Superior temporal gyrus (tissue), 1 donor: ENCODE data around the gene ANO2.
"Not testable (repeated sequence)": the region's sequence is repeated elsewhere in the genome, so short reads cannot be mapped to it uniquely, and the experiment has no call there.

Source experiments
- DNase-seq: peaks from one replicate; pipeline ENCODE4 v3.0.0-alpha.2; 2016; ENCODE audit errors: extremely low spot score

ANO2 gene

GRCh38 chr12:5818877-5819276 is 126.2 kb downstream of the ANO2 start:
- not testable (repeated sequence) for DNase-seq

DNA sequence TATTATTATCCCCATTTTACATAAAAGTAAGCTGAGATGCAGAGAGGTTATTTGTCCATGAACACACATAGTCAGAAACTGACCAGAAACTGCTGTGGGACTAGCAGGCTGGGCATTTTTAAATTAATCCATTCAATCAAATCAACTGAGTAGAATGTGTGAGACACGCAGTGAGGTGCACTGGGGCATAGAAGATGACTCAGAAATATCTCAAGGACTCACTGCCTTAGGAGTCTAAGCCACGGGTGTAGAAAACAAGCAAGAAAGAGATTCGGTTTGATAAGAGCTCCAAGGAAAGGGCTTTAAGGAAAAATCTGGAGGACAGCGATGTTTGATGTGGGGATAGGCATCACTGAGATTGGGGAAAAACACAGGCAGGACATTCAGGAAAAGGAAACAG is 127.8 kb downstream of the ANO2 start:
- DNase-seq, result no peak

GRCh38 chr12:5809586-5809985 is 135.5 kb downstream of the ANO2 start:
- DNase-seq, result no peak

DNA sequence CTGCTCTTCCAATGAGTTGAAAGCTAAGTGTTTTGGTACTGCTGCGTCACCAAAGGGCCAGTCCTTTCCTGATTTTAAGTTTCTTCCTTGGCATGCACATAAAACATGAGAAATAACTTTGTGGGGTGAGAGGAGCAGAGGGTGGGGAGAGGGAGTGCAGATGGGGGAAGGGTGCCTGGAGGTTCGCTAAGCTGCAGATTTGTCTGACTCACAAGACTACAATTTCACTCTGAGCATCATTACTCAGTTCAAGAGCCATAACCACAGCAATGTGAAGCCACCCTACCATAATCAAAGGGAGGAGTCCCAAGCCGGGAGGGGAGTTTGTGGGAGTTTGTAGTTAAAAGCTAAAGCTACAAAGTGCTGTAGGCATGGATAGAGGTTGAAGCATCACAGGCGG is 136.1 kb downstream of the ANO2 start:
- DNase-seq, result no peak

- DNase-seq, result no peak
Measured at GRCh38 chr12:5807514-5808219, 137.4 kb downstream of the ANO2 start.

- no peak for DNase-seq
Measured at GRCh38 chr12:5807090-5807414, 138.0 kb downstream of the ANO2 start.

- no peak for DNase-seq
Measured at GRCh38 chr12:5806371-5807089, 138.5 kb downstream of the ANO2 start.

- no peak for DNase-seq
Measured at GRCh38 chr12:5803532-5803931, 141.5 kb downstream of the ANO2 start.

- DNase-seq, result no peak
Measured at GRCh38 chr12:5798242-5799015, 146.6 kb downstream of the ANO2 start.

- DNase-seq, result no peak
Measured at GRCh38 chr12:5797661-5798060, 147.4 kb downstream of the ANO2 start.

- DNase-seq, result no peak
Measured at GRCh38 chr12:5796959-5797225, 148.2 kb downstream of the ANO2 start.

DNA sequence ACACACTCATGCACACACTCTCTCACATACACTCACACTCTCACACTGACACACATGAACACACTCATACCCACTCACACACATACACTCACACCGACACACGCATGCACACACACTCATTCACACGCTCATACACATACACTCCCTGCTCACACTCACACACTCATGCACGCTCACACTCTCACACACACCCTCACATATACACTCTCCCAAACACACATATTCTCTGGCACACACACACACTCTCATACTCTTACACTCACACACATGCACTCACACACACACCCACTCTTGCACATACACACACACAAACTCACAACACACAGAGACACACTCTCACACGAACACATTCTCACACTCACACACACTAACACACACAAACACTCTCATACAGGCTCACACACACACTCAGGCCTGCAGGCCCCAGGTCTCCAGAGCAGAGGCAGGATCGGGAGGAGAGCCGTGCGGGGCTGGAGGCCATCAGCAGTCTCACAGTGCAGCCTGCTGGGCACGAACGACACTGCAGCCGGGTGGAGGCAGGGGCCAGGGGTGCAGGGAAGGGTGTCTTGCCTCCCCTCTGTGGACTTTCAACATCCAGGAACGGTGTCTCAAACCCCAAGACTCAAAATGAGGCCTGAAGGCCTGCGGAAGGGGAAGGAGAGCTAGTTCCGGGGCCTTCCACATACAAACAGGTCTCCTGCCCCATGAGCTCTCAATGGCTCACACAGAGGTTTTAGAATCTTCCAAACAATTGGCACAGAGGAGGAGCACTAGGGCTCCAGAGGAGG is 148.7 kb downstream of the ANO2 start:
- DNase-seq, result no peak

- DNase-seq, result no peak
Measured at GRCh38 chr12:5794156-5794555, 150.9 kb downstream of the ANO2 start.

GRCh38 chr12:5792343-5792742 is 152.7 kb downstream of the ANO2 start:
- DNase-seq, result no peak

- DNase-seq, result no peak
Measured at GRCh38 chr12:5789469-5789968, 155.5 kb downstream of the ANO2 start.

GRCh38 chr12:5787828-5788227 is 157.2 kb downstream of the ANO2 start:
- DNase-seq, result no peak

DNA sequence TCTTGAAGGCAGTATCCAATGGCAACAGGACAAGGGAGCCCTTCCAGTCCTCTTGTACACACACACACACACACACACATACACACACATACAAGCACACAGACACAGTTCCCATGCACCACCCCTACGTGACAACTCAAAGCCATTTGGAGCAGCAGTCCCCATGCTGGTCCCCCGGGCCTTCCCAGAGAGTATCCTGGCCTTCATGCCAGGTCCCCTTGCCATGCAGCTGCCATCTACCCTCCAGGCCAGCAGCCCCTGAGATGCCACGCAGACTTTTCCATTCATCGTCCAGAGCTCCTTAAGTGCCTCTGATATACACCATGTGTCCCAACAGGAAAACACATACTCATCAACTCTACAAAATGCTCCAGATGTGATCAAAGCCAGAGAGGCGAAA is 159.5 kb downstream of the ANO2 start:
- DNase-seq, result no peak

DNA sequence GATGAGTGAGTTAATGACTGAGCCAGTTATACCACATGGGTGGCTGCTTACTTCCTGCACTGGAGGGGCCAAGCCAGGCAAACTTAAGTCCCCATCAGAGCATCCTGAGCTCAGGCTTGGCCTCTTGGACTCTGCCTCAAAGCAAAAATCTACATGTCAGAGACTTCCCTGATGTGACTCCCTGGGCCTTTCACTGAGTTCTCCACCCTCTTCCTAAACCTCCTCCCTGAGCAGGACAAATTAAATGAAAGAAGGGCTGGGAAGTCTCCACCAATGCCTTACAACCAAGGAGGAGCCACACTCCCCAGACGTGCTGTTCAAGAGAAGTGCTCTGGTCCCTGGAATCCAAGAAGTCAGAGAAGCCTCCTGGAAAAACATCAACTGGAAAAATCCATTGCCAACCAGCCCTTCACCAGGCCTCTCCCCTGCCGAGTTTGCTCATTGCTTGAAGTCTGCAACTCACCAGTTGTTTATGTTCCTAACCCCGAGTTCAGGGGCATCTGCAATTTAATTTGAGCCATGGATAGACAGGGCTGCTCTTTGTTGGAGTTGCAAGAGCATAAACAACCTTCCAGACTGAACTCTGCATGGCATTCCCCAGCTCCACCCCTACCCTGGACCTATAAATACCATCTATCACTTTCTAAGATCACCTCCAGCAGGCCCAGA is 160.5 kb downstream of the ANO2 start:
- DNase-seq, result no peak

GRCh38 chr12:5783289-5783920 is 161.7 kb downstream of the ANO2 start:
- DNase-seq, result no peak

- no peak for DNase-seq
Measured at GRCh38 chr12:5780536-5780935, 164.5 kb downstream of the ANO2 start.

DNA sequence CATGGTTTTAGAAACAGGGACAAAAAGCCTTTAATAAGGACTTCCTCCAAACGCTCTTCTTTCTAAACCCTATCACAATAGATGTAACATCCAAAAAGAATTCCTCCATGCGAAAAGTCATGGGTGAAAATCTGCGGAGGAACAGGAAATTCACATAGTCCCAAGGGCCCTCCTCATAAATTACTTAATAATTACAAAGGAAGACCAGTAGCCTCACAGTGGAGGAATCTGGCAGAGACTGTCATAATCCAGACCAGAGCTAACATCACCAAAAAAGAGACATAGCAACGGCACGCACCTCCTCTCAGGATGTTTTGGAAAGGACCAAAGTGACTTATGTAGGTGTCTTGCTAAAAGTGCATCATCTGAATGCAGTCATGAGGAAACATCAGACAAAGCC is 165.7 kb downstream of the ANO2 start:
- no peak for DNase-seq
